GM12865 (cell line): Measurements from ENCODE around the gene SCAPER.

Experiments used
- DNase-seq: peaks from one replicate; pipeline ENCODE4 v3.0.0; 2010; ENCODE audit warnings: low read depth
- H3K4me3 ChIP-seq: 2 replicates; pipeline ENCODE4 v1.5.1; 2011; ENCODE audit warnings: mild to moderate bottlenecking, low read depth, low read length, control low read depth
- TF ChIP-seq, protein P1 (sequence below): IDR thresholded peaks from 2 replicates; pipeline ENCODE4 v1.5.1; 2011; ENCODE audit warnings: low read length, control low read depth, low read depth, inconsistent platforms; ENCODE audit not compliant: insufficient read depth; ENCODE audit errors: missing control alignments

SCAPER gene

DNA sequence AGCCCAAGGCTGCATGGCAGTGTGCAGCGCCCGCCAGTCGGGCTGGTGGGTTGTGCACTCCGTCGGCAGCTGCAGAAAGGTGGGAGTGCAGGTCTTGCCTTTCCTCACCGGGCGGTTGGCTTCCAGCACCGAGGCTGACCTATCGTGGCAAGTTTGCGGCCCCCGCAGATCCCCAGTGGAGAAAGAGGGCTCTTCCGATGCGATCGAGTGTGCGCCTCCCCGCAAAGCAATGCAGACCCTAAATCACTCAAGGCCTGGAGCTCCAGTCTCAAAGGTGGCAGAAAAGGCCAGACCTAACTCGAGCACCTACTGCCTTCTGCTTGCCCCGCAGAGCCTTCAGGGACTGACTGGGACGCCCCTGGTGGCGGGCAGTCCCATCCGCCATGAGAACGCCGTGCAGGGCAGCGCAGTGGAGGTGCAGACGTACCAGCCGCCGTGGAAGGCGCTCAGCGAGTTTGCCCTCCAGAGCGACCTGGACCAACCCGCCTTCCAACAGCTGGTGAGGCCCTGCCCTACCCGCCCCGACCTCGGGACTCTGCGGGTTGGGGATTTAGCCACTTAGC is 564.3 kb downstream of the SCAPER start:
- peak overlapping the region; percentile 50 for H3K4me3 ChIP-seq
- TF ChIP-seq, protein P1, sequence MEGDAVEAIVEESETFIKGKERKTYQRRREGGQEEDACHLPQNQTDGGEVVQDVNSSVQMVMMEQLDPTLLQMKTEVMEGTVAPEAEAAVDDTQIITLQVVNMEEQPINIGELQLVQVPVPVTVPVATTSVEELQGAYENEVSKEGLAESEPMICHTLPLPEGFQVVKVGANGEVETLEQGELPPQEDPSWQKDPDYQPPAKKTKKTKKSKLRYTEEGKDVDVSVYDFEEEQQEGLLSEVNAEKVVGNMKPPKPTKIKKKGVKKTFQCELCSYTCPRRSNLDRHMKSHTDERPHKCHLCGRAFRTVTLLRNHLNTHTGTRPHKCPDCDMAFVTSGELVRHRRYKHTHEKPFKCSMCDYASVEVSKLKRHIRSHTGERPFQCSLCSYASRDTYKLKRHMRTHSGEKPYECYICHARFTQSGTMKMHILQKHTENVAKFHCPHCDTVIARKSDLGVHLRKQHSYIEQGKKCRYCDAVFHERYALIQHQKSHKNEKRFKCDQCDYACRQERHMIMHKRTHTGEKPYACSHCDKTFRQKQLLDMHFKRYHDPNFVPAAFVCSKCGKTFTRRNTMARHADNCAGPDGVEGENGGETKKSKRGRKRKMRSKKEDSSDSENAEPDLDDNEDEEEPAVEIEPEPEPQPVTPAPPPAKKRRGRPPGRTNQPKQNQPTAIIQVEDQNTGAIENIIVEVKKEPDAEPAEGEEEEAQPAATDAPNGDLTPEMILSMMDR: peak; percentile 54
- peak; percentile 64 for DNase-seq

- DNase-seq: peak; percentile 55
- H3K4me3 ChIP-seq: peak overlapping the region; percentile 50
- TF ChIP-seq, protein P1: no peak
Measured at GRCh38 chr15:76340198-76340802, 564.8 kb downstream of the SCAPER start.

DNA sequence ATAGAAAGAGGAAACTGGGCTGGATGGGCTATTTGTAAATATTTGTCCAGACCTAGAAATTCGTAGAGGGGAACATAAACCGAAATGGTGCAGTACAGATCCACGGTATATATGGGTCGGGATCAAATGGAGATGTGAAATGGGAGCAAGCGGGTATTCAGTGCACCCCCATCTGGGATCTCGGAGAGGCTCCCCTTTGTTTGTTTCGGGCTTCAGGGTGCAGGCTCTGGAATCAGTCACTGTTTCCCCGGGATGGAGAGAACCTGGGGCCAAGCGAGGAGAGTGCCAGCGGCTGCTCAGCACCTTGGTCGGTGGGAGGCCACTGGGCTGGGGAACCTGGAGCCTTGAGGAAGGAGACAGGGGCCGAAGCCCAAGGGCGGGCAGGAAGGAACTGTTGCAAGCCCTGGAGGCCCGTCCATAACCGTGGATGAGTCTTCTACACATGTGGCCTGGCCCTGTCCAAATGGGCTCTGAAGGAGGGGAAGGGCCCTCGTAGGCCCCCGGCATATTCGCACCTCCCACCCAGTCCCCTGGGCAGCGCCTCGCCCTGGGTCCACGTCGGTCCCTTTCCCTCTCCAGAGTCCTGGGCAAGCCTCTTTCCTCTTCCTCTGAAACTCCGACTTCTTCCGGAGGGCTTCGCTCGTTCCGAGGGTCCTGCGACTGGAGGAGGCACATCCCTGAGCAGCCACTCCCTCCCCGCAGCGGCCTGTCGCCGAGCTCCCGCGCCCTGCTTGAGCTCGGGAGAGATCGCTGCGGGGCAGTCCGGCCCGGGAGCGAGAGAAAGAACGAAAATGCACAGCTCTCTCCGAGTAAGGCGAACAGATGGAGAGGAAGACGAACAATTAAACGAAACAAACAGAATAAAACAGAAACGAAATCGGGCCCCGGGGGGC is 565.6 kb downstream of the SCAPER start:
- H3K4me3 ChIP-seq: peak overlapping the region; percentile 50
- TF ChIP-seq, protein P1: no peak
- no peak for DNase-seq

DNA sequence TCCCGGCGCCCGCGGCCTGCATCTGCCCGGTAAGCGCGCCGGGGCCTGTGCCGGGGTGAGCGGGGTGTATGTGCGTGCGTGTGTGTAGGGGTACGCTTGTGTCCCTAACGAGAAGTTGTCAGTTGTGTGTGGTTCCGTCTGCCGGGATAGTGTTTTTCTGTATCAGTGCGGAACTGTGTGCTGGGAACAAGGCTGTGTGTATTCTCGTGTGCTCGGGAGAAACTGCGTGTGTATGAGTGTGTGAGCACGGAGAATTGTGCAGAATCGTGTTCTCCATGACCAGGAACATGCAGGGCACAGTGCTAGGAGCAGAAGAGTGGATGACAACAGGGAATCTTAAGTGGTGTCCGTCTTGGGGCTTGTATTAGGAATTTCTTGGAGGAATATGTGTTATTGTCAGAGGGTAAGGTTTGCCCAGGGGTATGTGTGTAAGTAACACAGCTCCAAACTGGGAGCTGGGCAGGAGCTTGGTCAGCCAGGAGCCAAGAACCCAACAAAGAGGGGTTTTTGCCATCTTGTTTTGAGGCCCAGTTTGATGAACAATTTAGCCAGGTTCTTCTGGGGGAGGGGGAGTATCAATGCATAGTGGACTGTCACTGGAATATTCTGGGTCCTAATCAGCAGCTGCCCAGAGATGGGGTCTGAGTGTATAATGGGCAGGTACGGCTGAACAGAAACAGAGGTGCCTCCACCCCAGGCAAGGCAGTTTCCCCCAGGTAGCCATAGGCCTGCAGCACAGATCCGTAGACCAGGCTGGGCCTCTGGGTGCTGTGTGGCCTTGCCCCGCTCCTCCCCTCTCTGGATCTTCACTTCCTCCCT is 566.4 kb downstream of the SCAPER start:
- H3K4me3 ChIP-seq: no peak overlapping the region
- DNase-seq: no peak
- TF ChIP-seq, protein P1: no peak

GRCh38 chr15:76337696-76338485 is 567.2 kb downstream of the SCAPER start:
- peak overlapping the region; percentile 69 for H3K4me3 ChIP-seq
- TF ChIP-seq, protein P1: no peak
- DNase-seq: no peak

DNA sequence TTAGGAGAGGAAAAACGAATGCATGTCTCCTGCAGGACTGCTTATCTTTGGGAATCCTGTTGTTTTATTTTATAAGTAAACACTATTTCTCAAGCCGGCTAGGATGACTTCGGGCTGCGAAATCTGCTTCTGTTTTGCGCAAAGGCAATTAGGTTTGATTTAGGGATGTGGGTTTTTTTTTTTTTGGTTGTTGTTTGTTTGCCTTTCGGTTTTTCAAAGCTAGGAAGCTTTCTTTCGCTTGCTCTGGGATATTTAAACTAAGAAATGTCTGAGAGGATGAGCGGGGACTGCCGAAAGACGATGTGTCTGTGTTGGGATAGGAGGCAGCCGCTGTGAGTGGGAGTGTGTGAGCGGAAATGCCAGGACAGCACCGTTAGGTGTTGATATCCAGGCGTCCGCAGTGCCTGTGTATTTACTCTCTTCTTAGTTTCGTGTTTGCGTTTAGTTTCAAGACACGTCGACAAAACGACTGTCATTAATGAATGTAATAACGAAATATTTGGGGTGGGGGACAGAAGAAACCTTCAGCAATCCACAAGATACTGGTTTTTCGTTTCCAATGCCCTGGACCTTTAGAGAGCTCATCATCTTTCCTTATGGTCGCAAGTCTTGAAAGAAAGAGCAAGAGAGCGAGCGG is 568.0 kb downstream of the SCAPER start:
- peak; percentile 49 for DNase-seq
- peak overlapping the region; percentile 69 for H3K4me3 ChIP-seq
- TF ChIP-seq, protein P1: no peak
